Colonic mucosa (tissue), 4 donors: ENCODE data around the gene SLC1A7. TPM values are rescaled to one million over a fixed set of nuclear protein-coding genes. Genes with fewer than 3 reads are reported as not detected.

Experiments
- DNase-seq: peaks from one replicate; pipeline ENCODE4 v3.0.0-alpha.2; 2020
- H3K27ac ChIP-seq: fragments of 200-600 bp; one replicate; pipeline ENCODE4 v1.8.0; 2021
- H3K27me3 ChIP-seq: fragments of 200-600 bp; one replicate; pipeline ENCODE4 v1.8.0; 2021
- H3K36me3 ChIP-seq: fragments of 200-600 bp; one replicate; pipeline ENCODE4 v1.8.0; 2021
- H3K4me1 ChIP-seq: fragments of 200-600 bp; one replicate; pipeline ENCODE4 v1.8.0; 2021; ENCODE audit warnings: mild to moderate bottlenecking
- H3K4me3 ChIP-seq: fragments of 200-600 bp; one replicate; pipeline ENCODE4 v1.8.0; 2021
- H3K9ac ChIP-seq, 2 donors: one replicate each; pipeline ENCODE4 v1.7.0; 2013; ENCODE audit warnings: control low read depth in 2 of 2, low read depth in 2 of 2, low read length in 2 of 2
- H3K9me3 ChIP-seq: fragments of 200-600 bp; one replicate; pipeline ENCODE4 v1.8.0; 2021
- CTCF ChIP-seq: fragments of 200-600 bp; IDR thresholded peaks from one replicate; pipeline ENCODE4 v1.8.0; 2022; ENCODE audit warnings: antibody characterized with exemption, mild to moderate bottlenecking
- intact Hi-C: fragments of 100-400 bp; cut with DNase I; formaldehyde crosslinking; loops from one replicate; pipeline ENCODE4 v1.14.1; 2022
- total RNA-seq, 2 donors: library from RNA; stranded (reverse); fragmentation: NEBNext Ultra II Directional in 1 of 2; extraction: Animal tissue kit (Norgen Biotek cat#: 25700) in 1 of 2; gene quantifications; one replicate each; pipeline ENCODE4 v1.2.1, GENCODE V29; 2021
- donor health status: healthy.
- donor health status: DM: no; HTN: no; CAD: no.
- donor health status: DM: no; HTN: no; CAD: no.

The SLC1A7 gene
- total RNA-seq, 2 donors from 2014 or later, result 0.50 to 1.1 TPM

- no peaks in the 10 kb centered on the region for H3K9me3 ChIP-seq
- H3K27me3 ChIP-seq, result no peaks in the 10 kb centered on the region
- no peak overlapping the region for H3K27ac ChIP-seq
- DNase-seq, result no peak
- no peak overlapping the region for H3K4me3 ChIP-seq
- TF ChIP-seq CTCF, result no peak
- H3K36me3 ChIP-seq, result no peaks in the 10 kb centered on the region
- intact Hi-C loops, result no loop called here
- H3K4me1 ChIP-seq, result no peaks in the 10 kb centered on the region
- no peak overlapping the region for H3K9ac ChIP-seq
Observed at GRCh38 chr1:53125122-53125521, 17.3 kb downstream of the SLC1A7 start.

- DNase-seq, result no peak
- Histone ChIP-seq H3K4me1 (no peaks in the 10 kb centered on the region), H3K36me3 (no peaks in the 10 kb centered on the region), H3K9me3 (no peaks in the 10 kb centered on the region), H3K4me3 (no peak overlapping the region), H3K9ac (no peak overlapping the region), H3K27ac (peak overlapping the region; percentile 17), H3K27me3 (no peaks in the 10 kb centered on the region)
- intact Hi-C loops, result no loop called here
- no peak for TF ChIP-seq CTCF
Observed at GRCh38 chr1:53123453-53124140, 18.8 kb downstream of the SLC1A7 start.

GRCh38 chr1:53122961-53123413 is 19.5 kb downstream of the SLC1A7 start:
- Histone ChIP-seq H3K9me3 (no peaks in the 10 kb centered on the region), H3K36me3 (no peaks in the 10 kb centered on the region), H3K9ac (no peak overlapping the region), H3K27ac (peak overlapping the region; percentile 17), H3K4me3 (no peak overlapping the region), H3K4me1 (no peaks in the 10 kb centered on the region), H3K27me3 (no peaks in the 10 kb centered on the region)
- DNase-seq, result no peak
- intact Hi-C loops, result no loop called here
- TF ChIP-seq CTCF, result no peak

GRCh38 chr1:53122201-53122885 is 20.1 kb downstream of the SLC1A7 start:
- Histone ChIP-seq H3K36me3 (no peaks in the 10 kb centered on the region), H3K9me3 (no peaks in the 10 kb centered on the region), H3K27ac (no peak overlapping the region), H3K4me1 (no peaks in the 10 kb centered on the region), H3K4me3 (no peak overlapping the region), H3K9ac (no peak overlapping the region), H3K27me3 (no peaks in the 10 kb centered on the region)
- TF ChIP-seq CTCF, result no peak
- intact Hi-C loops, result no loop called here
- DNase-seq, result no peak

GRCh38 chr1:53121319-53122172 is 20.9 kb downstream of the SLC1A7 start:
- intact Hi-C loops, result no loop called here
- Histone ChIP-seq H3K27me3 (no peaks in the 10 kb centered on the region), H3K9me3 (no peaks in the 10 kb centered on the region), H3K36me3 (no peaks in the 10 kb centered on the region), H3K4me3 (no peak overlapping the region), H3K27ac (no peak overlapping the region), H3K9ac (no peak overlapping the region), H3K4me1 (no peaks in the 10 kb centered on the region)
- TF ChIP-seq CTCF, result no peak
- DNase-seq, result no peak
